Germinal center (tissue), 1 donor: Measurements from ENCODE around the gene CRACR2B.

Experiments used
- DNase-seq: peaks from one replicate; pipeline ENCODE4 v3.0.0; 2012; ENCODE audit warnings: mixed read lengths, low spot score

Gene CRACR2B

DNA sequence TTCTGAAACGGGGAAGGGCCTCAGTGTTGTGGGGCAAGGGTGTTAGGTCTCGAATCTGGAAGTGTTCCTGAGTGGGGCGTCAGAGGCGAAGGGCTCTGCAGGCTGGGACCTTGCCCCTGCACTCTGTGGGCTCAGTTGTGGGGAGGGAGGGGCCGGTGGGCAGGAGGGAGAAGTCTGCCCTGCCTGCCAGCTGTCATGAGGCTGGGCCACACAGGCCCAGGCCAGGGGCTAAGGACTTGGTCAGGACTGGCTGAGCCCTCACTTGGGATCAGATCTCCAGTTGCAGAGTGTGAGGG is at the start of gene CRACR2B:
CRACR2B (plus strand) TSS at position 23 of the 296 bp plus-strand sequence. CDS start 689 bp downstream, outside the sequence.
- DNase-seq = no peak

GRCh38 chr11:778976-779954 is 48.5 kb upstream of the CRACR2B start:
- no peak for DNase-seq

DNA sequence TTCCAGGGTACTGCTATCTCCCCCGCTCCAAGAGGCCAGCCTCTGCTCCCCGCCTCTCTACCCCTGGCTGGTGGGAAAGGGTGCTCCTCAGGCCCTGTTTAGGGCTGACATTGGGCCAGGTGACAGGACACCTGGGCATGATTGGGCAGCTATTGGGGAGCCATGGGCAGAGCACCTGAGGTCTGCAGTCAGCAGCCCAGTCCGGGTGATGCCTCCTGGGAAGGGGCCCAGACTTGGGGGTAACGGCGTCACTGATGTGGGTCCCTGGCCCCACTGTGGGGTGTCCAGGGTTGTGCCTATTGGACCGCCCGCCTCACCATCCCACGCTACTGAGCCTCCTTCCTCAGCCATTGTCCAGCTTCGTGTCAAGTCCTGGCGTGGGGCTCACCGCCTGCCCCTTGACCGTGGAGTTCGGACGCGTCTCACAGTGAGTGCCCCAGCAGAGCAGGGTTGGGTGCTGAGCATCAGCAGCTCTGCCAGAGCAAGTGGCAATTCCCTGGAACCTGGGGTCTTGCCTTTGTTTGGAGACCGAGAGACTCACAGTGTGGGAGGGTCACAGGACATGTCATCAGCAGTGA is 47.7 kb upstream of the CRACR2B start:
- DNase-seq = no peak

GRCh38 chr11:782264-783174 is 45.2 kb upstream of the CRACR2B start:
- DNase-seq = no peak

DNA sequence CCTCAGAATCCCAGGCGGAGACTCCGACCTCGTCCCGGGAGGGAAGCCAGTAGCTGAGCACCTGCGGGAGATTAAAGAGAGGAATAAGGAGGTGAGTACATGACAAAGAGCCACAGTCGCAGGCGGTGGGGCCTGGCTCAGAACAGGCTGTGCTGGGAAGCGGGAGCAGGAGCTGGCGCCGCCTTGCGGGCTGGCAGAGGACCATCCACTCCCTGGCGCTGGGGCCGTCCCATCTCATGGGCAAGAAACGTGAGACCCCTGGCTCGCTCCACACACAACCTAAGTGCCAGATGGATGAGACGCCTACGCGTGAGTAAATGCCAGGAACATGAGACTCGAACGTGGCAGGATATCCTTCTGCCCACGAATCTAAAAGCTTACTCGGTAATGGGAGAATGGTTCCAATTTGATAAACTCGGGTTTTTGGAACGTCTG is 44.1 kb upstream of the CRACR2B start:
- no peak for DNase-seq

GRCh38 chr11:786235-787083 is 41.3 kb upstream of the CRACR2B start:
- DNase-seq = no peak

GRCh38 chr11:787084-787675 is 40.5 kb upstream of the CRACR2B start:
- no peak for DNase-seq

- no peak for DNase-seq
These were observed 39.6 kb upstream of the CRACR2B start for GRCh38 chr11:788009-788640.

GRCh38 chr11:788953-789940 is 38.5 kb upstream of the CRACR2B start:
- DNase-seq = no peak

DNA sequence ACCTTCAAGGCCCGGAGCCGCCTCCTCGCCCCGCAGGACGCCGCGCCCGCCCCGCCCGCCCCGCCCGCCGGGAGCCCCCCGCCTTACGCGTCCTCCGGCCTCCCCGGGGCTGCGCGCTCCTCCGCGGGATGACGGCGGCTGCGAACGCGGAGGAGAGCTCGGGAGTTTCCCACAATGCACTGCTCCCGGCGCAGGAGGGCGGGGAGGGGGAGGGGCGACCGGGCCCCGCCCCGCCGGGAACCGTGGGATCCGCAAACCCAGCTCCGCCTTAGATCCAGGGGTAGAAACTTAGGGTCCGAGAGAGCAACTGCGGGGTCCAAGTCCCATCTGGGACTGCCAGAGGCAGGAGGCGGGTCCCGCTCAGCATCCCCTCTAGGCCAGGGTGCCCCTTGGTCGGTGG is 37.8 kb upstream of the CRACR2B start, which contains the start of gene CEND1:
CEND1 (minus strand) TSS at position 148 of the 400 bp plus-strand sequence. CDS start 1,514 bp downstream, outside the sequence.
- peak; percentile 43 for DNase-seq

GRCh38 chr11:790721-791564 is 36.8 kb upstream of the CRACR2B start:
- DNase-seq = no peak

DNA sequence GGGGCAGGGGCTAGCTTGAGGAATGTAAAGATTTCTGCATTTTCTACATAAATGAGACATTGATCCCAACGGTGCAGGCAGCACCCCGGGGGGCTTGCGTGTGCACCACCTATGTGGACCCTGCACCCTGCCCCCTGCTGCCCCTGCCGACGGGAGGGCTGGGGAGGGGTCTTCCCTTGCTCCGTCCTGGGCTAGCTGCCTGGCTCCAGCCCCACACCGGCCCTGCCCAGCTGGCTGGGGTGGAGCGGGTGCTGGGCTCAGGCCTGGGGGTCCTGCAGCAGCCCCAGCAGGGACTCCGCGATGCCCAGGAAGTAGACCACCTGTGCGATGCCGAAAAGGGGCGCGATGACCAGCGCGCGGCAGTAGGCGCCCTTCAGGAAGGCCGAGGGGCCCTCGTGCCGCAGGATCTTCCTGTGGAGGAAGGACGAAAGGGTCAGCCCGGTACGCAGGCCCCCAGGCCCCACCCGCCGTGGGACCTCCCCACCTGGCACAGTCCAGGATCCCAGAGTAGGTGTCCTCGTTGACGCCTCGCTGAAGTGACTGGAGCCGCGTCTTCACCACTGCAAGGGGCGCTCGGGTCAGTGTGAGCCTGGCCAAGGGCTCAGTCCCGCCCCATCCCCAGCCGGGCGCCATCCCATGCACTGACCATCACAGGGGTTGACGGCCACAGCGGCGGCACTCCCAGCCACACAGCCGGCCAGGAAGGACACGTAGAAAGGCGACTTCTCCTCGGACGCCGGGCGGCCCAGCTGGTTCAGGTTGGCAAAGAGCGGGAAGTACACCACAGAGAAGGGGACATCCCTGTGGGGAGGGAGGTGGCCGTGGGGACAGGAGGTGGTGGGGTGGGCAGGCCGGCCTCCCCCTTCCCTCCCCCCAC is 35.8 kb upstream of the CRACR2B start:
- no peak for DNase-seq

GRCh38 chr11:792535-792821 is 35.2 kb upstream of the CRACR2B start:
- DNase-seq = no peak

- no peak for DNase-seq
These were observed 34.8 kb upstream of the CRACR2B start for GRCh38 chr11:792873-793272.

DNA sequence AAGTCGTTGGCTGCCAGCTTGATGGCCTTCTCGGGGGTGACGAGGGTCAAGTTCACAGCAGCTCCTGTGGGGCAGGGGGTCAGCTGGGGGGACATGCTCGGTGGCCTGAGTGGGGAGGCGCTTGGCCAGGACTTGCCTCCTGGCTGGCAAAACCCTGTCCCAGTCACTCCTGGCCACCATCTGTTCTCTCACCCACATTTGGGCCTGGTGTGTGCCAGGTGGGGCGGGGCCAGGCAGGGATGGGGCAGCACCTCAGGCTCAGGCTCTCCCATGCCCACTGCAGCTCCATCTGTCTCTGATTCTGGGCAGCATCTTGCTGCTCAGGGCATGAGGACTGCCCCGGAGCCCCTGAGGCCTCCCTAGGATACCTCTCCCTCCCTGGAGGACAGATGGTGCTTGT is 34.2 kb upstream of the CRACR2B start:
- DNase-seq = no peak

DNA sequence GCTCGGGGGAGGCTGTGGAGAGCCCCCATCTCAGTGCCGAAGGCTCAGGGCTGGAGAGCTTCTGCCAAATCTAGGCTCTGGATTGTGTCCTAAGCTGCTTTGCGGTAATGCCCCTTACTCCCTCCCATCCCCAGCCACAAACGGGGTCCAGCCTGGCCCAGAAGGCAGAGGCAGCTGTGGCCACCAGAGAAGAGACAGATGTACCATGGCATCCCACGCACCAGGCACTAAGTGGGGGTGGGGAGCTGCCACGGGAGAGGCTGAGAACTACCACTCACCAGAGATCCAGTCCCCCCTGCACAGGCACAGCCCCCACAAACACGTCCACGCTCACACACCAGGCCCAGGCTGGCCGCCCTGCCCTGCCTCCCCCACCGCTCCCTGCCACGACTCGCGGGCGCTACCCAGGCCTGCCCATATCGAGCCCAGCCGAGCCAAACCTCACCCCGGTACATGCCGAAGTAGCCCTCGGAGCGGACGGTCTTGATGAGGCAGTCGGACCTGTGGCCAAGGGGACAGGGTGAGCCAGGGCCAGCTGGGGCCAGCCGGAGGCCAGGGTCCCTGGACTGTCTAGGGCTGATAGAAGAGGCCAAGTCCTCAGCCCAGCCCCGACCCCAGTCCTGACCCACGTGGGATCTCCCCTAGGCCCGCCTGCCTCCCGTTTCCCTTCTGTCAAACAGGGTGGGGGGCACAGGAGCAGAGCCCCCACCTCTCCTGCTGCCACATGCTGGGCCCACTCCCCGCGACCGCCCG is 33.5 kb upstream of the CRACR2B start:
- DNase-seq = no peak
